Left lobe of liver (tissue), 2 donors: ENCODE results near the gene NEIL1. TPM values are rescaled to one million over a fixed set of nuclear protein-coding genes. Genes with fewer than 3 reads are reported as not detected.

Experiments
- ATAC-seq: fragments of 200-7000 bp; cut with Tn5 transposase; one replicate; pipeline ENCODE4 v1.9.1; 2020; ENCODE audit warnings: mild to moderate bottlenecking, moderate library complexity
- DNase-seq: peaks from one replicate; pipeline ENCODE4 v3.0.0-alpha.2; 2020; ENCODE audit warnings: low spot score
- total RNA-seq: library from RNA; stranded (reverse); gene quantifications from one replicate; pipeline ENCODE4 v1.2.1, GENCODE V29; 2021
- donor health status: DM: no; HTN: no; CAD: no; lungs with moderate emphysema.
- donor health status: DM: no; HTN: yes; CAD: no.

NEIL1 gene
- total RNA-seq, 1 donor from 2014 or later: 43.2 TPM

GRCh38 chr15:75355369-75355768, 8.5 kb downstream of the NEIL1 start:
- DNase-seq (no peak), ATAC-seq (no peak)

DNA sequence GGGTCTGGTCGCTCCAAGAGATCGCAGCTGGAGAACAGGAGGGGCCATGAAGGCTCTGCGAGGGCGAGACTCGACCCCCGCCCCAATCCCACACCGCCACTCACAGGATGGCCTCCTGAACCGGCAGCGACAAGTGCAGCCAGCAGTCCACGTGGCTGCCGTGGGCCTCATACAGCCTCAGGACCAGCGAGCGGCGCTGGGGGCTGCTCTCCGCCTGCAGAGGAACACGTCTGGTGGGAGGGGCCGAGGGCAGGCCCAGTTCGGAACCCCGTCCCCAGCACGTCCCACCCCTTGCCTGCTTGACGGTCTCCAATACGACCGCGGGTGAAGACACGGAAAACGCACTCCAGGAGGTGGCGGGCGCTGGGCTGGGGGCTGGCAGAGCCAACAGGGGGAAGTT, 9.2 kb downstream of the NEIL1 start:
- no peak for DNase-seq
- no peak for ATAC-seq

DNA sequence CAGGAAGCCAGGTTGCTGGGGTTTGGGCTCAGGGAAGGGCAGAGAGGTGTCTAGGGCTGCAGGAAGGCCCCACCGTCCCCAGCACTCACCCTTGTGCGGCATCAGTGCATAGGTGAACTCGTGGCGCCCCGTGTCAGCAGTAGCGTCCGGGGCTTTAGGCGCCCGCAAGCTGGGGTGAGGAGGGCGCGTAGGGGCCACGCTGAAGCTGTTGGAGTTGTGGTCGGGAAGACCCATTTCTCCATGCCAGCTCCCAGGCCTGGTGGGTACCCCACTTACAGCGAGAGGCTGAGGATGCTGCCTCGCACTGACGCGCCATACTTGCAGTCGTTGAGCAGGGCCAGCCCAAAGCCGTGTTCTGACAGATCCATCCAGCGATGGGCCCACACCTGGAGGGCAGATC, 9.7 kb downstream of the NEIL1 start:
- DNase-seq (no peak), ATAC-seq (no peak)

DNA sequence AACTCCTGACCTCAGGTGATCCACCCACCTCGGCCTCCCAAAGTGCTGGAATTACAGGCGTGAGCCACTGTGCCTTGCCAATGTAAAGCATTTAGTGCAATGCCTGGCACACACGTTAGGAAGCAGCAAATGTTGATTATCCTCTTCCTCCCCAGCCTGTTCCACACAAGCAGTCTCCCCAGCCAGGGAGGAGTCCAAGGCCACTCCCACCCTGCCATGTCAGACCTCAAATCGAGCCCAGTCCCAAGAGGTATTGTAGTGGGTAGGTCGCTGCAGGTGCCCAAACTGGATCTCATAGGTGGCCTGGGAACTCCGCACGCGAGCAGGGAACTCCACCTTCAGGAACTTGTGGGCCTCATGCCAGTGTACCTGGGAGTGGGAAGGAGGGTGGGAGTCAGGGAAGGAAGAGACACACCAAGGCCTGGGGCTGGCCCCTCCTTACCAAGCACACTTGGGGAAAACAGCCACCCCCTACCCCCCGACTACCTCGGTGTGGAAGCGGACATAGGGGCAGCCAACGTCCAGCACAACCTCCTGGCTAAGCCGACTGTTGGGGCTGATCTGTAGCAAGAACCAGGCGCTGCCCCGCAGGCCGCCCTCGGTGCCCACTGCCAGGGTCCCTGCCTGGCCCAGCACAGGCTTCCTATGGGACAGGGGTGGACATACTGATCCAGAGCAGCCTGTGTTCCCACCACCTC, 11.3 kb downstream of the NEIL1 start:
- no peak for DNase-seq
- no peak for ATAC-seq

- ATAC-seq: no peak
- DNase-seq: no peak
These were observed 12.1 kb downstream of the NEIL1 start for GRCh38 chr15:75358771-75359536.

DNA sequence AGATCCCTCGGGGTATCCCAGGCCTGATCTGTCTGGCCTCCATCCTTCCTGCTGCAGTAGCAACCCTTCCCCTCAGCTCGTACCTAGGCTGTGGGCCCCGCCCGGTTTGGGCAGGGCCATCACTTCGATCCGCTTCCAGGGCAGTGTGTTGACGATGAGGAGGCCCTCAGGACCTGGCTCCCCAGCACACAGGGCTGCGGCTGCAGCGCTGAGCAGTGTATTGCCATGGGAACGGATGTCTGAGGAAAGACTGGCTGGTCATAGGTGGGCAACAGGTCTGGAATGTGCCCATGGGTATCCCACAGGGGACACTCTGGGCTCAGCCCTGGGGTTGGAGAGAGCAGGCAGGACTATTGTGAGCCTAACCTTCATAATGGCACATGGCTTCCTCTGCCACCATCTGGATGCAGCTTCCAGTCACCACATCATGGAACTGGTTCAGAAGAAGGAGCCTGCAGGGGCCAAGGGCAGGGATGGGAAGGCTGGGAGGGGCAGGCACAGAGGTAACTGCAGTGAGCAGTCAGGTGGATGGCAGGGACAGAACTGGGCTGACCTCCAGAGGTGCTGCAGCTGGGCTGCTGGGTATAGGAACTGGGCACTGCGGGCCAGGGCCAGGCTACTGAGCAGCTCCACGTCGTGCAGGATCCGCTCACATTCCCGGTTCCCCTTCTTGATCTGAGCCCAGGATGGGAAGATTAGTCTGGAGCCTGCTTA, 12.9 kb downstream of the NEIL1 start:
- ATAC-seq (no peak), DNase-seq (no peak)

DNA sequence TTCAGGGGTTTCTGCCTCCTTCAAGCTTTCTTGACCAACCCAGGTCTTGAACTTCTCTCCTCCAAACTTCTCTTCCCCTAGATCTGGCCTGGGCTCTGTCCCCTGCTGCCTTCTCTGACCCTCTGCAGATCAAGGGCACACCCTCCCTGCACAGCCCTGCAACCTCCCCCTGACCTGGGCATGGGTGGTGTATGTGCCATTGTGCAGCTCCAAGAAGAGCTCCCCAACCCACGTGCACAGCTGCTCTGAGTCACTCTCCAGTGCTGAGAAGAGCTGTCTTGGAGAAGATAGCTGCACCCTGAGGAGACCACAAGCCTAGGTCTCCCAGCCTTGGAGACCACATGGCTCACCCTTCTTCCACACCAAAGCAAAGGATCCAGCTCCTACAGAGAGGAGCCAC, 13.6 kb downstream of the NEIL1 start:
- ATAC-seq (no peak), DNase-seq (no peak)

DNA sequence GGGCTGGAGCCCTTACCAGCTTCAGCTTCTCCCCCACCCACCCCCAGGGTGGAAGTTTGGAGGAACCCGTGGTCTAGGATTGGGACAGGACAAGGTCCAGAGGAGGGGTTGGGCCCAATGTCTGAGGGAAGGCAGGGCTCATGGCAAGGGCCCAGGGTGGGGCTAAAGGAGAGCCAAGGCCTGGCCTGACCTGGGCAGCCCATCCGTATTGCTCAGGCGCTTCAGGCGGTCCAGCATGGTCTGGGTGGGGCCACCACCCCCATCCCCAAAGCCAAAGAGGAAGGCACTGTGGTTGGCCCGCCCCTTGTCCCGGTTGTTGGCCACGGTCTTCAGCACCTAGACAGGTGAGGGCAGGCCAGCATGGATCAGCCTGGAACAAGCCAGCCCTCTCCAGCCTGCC, 14.0 kb downstream of the NEIL1 start:
- ATAC-seq: no peak
- DNase-seq: no peak

DNA sequence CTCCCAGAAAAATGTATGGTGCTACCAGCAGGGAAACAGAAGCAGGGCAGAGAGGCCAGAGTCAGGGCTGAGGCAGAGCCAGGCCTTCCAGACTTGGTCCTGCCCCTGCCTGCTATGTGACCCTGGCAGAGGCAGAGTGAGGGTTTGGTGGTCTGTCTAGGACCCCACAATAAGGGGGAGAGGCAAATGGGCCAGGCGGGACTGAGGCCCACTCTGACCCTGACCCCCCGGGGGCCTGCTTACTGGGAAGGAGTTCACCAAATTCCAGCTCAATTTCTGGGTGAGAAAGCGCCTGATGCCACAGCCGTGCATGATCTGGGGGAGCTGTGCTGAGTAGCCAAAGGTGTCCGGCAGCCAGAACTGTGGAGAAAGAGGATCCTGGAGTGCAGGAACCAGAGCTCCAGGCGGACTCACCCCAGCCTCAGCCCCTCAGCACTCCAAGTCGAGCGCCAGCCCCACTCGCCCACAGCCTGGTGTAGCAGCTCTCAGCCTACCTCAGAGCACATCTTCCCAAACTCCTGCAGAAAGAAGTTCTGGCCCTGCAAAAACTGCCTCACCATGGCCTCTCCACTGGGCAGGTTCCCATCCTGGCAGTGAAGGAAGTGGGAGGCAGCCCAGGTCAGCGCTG, 14.6 kb downstream of the NEIL1 start:
- DNase-seq (no peak), ATAC-seq (no peak)

DNA sequence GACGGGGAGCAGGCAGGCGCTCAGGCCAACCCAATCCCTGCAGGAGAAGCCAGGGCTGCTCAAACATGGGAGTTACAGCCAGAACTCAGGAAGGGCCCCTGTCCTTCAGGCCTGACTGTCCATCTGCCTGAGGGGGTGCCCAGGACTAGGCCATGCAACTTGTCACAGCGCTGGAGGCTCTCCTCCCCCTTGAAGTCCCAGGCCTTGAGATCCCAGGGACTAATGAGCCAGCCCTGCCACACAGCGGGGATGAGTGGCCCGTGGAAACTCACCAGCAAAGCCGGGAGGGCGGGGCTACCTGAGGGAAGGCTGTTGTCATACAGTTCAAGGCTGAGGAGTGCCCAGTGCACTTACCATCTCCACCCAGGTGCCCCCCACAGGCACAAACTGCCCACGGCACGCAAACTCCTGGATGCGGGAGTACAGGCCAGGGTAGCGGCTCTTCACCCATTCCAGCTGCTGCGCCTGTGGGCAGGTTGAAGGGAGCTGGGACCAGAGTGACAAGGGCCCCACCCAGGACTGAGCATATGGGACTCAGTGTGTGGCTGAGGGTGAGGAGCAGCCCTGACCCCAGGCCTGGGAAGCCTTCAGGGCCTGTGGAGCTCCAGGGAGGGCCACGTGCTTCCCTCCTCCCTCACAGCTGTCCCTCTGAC, 15.3 kb downstream of the NEIL1 start:
- DNase-seq: no peak
- no peak for ATAC-seq

GRCh38 chr15:75362642-75363249, 15.9 kb downstream of the NEIL1 start:
- ATAC-seq (no peak), DNase-seq (no peak)

- DNase-seq (no peak), ATAC-seq (no peak)
These were observed 16.9 kb downstream of the NEIL1 start for GRCh38 chr15:75363786-75364185.

- DNase-seq: no peak
- no peak for ATAC-seq
These were observed 18.0 kb downstream of the NEIL1 start for GRCh38 chr15:75364881-75365280.

GRCh38 chr15:75366163-75366562, 19.3 kb downstream of the NEIL1 start:
- ATAC-seq (no peak), DNase-seq (no peak)

DNA sequence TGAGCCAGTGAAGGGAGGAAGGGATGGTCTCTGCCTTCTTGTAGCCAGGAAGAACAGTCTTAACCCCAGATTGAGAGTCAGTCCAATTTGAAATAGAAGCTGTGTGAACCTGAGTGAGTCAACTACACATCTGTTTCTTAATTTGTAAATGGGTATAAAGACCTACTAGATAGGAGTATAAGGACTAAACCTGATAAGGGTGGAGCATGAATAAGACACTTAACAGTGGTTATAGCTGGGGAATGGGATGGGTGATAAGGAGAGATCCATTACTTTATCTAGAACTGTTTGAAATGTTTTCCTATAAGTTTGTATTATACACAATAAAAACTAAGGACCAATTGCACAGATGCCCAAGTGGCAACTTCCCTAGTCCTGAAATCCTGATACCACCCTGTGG, 20.2 kb downstream of the NEIL1 start:
- no peak for ATAC-seq
- DNase-seq: no peak

GRCh38 chr15:75367406-75367912, 20.6 kb downstream of the NEIL1 start:
- ATAC-seq (no peak), DNase-seq (no peak)

DNA sequence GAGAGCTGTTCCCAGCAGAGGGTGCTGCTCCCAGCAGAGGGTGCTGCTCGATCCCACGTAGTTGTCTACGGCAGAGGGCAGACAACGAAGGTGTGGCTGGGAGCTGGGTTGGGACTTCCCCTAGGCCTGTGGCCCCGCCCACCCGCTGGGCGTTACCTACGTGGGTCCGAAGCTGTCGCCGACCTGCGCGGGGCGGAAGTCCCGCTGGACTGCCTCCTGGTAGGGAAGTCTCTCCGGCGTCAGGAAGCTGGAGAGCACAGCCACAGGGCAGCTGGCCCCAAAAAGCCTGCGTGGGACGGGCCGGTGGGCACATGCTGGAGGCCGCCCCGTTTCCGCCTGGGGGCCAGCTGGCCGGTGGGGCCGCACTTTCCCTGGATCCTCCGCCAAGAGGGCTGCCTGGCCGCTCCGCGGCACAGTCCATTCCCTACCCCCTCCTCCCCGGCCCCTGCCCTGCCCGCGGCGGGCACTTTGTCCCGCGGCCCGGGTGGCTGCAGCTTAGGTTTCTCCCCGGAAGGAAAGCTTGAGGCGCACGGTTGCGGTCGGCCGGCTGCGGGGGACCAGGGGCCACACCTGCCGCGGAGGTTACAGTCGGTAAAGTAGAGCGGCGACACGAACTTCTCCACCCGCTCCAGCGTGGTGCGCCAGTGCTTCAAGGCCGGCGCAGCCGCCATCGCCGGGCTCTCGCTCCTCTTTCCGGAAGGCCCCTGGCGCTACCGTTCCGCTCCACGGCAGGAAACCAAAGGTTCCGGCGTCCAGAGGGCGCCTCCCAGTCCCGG, 21.3 kb downstream of the NEIL1 start, which contains the start of gene MAN2C1:
Gene MAN2C1 (minus strand): TSS at position 695 of the 776 bp plus-strand sequence. CDS start 24 bp downstream, at position 671.
- peak; percentile 92 for ATAC-seq
- peak; percentile 98 for DNase-seq

GRCh38 chr15:75368689-75369239, 21.9 kb downstream of the NEIL1 start:
- DNase-seq: no peak

More at GRCh38 chr15:75368689-75369239, 21.9 kb downstream of the NEIL1 start:
- ATAC-seq: peak; percentile 21
